DMS79 (cell line): ENCODE results near the gene C11orf52.
"Not testable (repeated sequence)": the region's sequence is repeated elsewhere in the genome, so short reads cannot be mapped to it uniquely, and the experiment has no call there.

ENCODE experiments used
- DNase-seq: peaks from one replicate; lab custom pipeline; 2025; lab: John Stamatoyannopoulos, UW

C11orf52 gene

GRCh38 chr11:111913031-111913861 is 5.5 kb upstream of the C11orf52 start:
- DNase-seq, result no peak

- no peak for DNase-seq
Measured at GRCh38 chr11:111913997-111914396, 4.7 kb upstream of the C11orf52 start.

DNA sequence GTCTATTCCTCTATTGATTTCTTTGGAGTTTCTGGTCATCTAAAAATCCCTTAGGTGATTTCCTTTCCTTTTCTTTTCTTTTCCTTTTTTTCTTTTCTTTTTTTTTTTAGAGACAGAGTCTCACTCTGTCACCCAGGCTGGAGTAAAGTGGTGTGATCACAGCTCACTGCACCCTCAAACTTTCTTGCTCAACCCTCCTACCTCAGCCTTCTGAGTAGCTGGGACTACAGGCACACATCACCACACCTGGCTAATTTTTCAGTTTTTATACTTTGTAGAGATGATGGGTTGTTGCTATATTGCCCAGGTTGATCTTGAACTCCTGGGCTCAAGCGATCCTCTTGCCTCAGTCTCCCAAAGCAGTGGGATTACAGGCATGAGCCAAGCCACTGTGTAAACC is 1.9 kb upstream of the C11orf52 start:
- no peak for DNase-seq

DNA sequence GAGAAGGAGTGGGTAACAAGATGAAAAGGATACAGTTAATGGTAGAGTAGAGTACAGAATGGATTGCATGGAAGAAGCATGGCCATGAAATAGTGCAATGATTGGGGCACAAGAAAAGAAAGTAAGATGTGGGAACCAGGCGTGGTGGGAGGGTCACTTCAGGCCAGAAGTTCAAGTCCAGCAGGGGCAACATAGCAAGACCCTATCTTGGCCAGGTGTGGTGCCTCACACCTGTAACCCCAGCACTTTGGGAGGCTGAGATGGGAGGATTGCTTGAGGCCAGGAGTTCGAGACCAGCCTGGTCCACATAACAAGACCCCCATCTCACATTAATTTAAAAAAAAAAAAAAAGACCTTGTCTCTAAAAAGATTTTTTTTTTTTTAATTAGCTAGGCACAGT is 1.4 kb upstream of the C11orf52 start:
- no peak for DNase-seq

DNA sequence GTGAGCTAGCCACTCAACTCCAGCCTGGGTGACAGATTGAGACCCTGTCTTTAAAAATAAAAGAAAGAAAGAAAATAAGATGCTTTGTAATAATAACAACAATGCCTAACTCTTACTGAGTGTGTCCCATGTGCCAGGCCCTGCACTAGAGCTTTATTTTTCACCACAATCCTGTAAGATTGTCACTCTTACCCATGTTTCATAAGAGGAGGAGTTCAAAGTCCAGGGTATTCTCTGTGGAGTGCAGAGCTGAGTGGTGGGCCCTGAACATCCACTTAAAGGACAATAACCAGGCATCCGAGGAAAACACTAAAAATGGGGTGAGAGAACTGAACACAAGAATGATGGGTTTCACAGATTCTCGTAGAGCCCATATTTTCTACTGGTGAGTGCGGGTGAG is 925 bp upstream of the C11orf52 start:
- DNase-seq, result no peak

DNA sequence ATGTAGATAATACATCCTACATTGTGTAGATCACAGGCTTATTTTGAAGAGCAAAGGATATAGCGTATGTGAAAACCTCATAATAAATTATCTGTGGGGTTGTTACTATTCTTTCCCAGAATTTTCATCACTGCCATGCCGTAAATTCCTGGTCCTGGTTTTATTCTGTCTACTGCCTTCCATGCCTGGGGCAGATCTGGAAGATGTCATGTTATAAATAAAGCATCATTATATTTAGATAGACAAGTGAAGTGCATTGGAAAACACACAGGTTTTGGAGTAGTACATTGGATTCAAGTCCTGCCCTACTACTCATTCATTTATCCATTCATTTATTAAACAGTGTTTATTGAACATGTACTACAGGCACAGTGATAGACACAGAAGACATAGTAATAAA is 2.2 kb downstream of the C11orf52 start:
- DNase-seq, result no peak

DNA sequence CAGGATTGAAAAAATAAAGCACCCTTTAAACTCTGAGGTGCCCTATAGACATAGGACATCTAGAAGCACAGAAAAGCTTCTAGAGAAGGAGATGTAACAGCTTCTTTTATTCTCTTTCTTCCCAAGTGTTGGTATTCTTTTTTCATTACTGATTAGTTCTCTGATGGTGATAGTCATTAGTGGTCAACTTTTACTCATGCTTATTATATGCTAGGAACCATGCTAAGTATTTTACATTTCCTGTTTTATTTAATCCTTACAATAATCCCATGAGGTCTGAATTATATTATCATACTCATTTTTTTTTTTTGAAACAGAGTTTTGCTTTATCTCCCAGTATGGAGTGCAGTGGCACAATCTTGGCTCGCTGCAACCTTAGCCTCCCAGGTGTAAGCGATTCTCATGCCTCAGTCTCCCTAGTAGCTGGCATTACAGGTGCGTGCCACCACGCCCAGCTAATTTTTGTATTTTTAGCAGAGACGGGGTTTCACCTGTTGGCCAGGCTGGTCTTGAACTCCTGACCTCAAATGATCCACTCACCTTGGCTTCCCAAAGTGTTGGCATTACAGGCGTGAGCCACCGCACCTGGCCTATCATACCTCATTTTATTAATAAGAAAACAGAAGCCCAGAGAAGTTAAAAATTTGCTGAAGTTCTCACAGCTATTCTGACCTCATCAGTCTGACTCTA is 3.0 kb downstream of the C11orf52 start:
- no peak for DNase-seq

GRCh38 chr11:111922803-111923202 is 4.1 kb downstream of the C11orf52 start:
- no peak for DNase-seq

DNA sequence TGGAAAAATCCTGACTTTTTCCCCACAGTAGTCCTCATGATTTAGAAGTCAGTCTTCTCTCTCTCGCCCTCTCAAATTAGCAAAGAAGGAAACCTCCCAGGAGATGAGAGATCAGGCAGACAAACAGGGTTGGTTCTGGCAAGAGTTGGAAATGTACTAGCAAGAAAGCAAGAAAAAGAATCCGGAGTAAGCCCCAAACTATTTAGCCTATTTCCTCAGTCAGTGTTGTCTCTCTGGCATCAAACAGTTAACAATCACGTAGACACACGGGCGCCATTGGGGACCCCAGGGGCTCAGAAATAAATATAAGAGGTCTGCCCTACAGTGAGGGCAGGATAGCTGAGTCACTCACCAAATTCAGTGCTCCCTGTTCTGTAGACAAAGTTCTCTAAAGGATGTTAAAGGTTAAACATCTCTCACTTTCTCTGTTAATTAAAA is 4.7 kb downstream of the C11orf52 start:
- no peak for DNase-seq

DNA sequence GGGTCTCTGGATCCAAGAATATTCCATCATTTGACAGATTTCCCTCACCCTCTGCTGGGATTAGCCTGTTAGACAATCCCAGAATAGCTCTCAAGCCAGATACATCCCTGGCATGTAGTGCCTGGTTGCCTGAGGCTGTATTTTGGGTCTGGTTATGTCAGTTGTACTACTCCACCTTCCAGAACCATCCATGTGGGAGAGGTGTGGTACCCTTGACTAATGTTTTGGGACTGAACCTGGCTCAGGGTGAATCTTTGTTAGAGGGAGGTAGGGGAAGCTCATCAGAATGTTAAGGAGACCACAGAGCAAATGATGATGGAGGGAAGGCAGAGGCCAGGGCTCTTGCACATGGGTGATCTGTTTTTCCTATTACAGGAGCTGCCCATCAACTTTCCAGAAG is 5.2 kb downstream of the C11orf52 start:
- DNase-seq, result no peak

- DNase-seq, result no peak
Measured at GRCh38 chr11:111925953-111926352, 7.2 kb downstream of the C11orf52 start.

DNA sequence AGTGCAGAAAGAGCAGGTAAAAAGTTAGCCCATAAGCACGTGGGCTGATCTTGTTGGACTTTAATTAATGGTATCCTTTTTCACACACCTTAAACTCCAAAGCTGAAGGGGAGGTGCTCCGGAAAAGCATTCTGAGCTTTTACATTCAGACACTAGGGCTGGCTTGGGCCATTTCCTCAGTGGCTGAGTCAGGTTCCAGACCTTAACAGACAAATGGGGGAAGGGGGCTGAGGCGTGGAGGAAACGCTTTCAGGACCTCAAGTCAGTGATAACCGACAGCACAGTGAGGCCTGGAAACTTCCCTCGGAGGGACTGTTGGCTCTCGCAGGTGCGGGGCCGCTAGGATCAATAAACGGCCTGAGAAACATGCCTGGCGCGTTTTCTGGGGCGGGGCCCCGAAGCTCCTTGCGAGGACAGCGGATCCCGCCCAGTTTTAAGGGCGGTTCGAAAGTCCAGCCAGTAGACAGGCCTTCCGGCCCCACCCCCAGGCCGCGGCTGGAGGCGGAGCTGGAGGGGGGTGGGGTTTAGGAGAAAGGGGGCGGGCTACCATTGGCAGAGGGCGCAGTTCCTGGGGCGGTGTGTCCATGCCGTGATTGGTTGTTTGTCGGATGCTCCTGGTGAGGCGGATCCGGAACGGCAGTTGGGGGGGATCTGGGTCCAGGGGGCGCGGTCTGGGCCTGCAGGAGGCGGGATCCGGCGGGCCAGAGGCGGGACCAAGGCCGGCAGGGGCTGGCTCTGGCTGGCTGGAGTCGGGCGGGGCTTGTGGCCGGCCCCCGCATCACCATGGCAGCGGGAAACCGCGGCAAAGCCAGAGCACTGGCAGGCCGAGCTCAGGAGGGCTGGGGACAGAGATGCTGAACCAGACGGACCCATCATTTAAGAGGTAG is 8.0 kb downstream of the C11orf52 start:
- DNase-seq, result peak; percentile 99

DNA sequence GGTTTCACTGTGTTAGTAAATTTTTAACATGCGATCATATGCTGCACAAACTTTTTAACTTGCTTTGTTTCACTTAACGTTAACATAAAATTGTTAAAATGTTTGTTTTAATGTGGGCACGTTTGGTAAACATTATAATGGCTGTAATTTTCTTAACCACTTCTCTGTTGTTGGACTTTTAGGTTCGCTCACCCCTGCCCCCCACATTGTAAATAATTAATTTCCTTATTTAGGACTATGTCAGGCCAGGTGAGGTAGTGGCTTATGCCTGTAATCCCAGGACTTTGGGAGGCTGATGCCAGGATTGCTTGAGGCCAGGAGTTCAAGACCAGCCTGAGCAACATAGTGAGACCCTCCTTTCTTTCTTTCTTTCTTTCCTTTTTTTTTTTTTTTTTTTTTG is 11.8 kb downstream of the C11orf52 start:
- no peak for DNase-seq

GRCh38 chr11:111932611-111932950 is 13.9 kb downstream of the C11orf52 start:
- no peak for DNase-seq

DNA sequence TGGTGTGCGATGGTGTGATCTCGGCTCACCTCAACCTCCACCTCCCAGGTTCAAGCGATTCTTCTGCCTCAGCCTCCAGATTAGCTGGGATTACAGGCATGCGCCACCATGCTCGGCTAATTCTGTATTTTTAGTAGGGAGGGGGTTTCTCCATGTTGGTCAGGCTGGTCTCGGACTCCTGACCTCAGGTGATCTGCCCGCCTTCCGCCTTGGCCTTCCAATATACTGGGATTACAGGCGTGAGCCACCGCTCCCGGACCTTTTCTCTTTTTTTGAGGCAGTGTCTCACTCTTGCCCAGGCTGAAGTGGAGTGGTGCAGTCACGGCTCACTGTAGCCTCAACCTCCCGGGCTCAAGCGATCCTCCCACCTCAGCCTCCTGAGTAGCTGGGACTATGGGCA is 14.5 kb downstream of the C11orf52 start:
- DNase-seq, result not testable (repeated sequence)

DNA sequence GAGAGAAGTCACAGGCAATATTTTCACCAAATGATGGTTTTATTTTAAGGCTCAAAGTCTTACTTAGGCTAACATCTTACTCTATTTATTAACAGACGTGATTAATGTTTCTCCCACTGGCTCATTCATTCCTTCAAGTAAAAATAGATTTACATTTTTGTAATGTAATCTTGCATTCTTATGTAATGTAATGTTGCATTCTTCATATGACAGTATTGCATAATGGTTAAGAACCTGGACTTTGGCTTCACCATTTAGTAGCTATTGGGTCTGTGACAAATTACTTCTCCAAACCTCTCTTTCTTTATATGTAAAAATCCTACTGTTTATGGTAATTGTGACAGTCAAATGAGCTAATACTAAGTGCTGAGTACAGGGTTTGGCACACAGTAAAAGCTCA is 15.2 kb downstream of the C11orf52 start:
- DNase-seq, result no peak

DNA sequence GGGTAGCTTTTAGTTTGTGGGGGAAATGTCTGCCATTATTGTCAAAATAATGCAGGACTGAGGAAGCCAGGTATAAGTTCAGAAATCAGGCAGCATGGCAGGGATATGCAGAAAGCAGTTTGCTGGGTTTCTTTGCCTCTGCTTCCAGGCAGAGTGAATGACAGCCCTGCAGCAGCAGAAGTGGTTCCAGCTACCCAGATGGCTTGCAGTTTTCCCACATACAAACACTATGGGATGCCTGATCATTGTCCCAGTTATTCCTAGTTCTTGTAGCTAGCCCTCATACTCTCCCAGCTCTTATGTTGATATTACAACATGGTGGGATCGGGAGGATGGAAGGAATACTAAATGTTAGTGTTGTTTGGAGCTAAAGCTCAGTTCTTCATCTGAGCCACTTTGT is 15.6 kb downstream of the C11orf52 start:
- no peak for DNase-seq

DNA sequence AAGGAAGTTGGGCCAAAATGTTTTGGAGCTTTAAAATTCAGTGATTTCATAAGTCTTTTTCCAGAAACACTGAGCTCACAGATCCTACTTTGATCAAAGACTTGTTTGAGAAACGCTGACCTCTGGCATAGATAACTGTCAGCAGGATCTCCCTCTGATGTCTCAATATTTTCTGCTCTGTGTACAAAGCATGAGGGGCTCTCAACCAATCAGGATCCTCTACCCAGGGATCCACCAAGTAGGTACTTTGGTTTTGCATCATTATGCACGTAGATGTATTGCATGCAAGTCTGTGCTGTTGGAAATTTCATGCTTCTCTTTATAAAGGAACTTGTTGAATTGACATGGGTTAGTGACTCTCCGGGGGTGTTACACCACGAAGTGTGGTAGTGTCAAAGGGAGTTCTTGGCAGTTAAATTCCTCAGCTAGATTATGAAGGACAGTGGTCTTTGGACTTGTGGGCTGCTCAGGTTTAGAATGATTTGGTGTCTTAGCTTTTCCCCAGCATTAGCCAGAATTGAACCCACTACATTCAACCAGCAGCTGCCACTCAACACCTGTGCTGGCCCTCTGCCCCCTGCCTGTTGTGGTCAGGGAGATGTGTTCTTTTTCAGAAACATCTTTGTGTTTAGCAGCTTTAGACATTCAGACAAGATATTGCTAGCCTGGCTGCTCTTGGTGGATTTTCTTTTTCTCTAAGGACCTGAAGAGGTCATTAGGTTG is 16.8 kb downstream of the C11orf52 start:
- no peak for DNase-seq

DNA sequence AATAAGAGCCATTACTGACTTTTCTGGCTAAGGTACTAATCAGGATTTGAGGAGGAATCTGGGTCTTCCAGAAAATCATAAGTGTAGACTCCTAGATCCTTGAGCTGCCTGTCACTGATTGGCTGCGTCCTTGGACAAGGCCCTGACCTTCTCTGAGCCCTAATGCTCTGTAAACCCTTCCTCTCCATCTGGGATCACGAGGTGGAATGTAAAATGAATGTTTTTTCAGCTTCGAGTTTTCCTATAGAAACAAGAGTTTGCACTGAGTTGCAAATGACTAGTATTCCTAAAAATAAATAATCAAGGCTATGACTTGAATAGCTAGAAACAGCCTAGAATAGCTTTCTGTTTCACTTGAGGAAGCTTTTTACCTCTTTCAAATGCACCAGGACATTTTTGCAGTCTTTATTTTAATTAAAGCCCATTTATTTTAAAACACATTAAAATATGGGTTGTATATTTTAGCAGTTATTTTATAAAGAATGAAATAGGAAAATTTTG is 17.4 kb downstream of the C11orf52 start:
- no peak for DNase-seq

DNA sequence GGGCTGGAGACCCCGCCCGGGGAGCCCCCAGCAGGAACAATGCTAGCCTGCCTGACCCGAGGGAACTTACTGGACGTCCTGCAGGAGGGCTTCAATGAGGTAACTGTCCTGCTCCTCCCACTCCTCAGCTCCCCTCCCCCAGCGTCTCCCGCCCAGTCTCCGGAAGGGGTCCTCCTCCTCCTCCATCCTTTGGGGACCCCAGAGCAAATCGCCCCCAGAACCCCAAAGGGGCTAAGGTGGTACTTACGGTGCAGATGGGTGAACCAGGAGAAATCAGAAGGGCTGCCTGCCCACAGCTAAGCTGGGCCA is 18.7 kb downstream of the C11orf52 start:
- no peak for DNase-seq

- no peak for DNase-seq
Measured at GRCh38 chr11:111937844-111938243, 19.1 kb downstream of the C11orf52 start.

GRCh38 chr11:111938687-111939160 is 20.0 kb downstream of the C11orf52 start:
- DNase-seq, result no peak
